Upper lobe of right lung (tissue), 1 donor: ENCODE data around the gene CAV2. TPM values are rescaled to one million over a fixed set of nuclear protein-coding genes. Genes with fewer than 3 reads are reported as not detected.

Experiments used
- ATAC-seq: fragments of 200-7000 bp; cut with Tn5 transposase; one replicate; pipeline ENCODE4 v1.9.1; 2020; ENCODE audit warnings: mild to moderate bottlenecking, moderate library complexity
- DNase-seq: peaks from one replicate; pipeline ENCODE4 v3.0.0-alpha.2; 2020
- H3K27ac ChIP-seq: fragments of 200-600 bp; one replicate; pipeline ENCODE4 v1.8.0; 2022
- H3K27me3 ChIP-seq: fragments of 200-600 bp; one replicate; pipeline ENCODE4 v1.8.0; 2022; ENCODE audit warnings: mild to moderate bottlenecking
- H3K36me3 ChIP-seq: fragments of 200-600 bp; one replicate; pipeline ENCODE4 v1.8.0; 2022
- H3K4me1 ChIP-seq: fragments of 200-600 bp; one replicate; pipeline ENCODE4 v1.8.0; 2022
- H3K4me3 ChIP-seq: fragments of 200-600 bp; one replicate; pipeline ENCODE4 v1.8.0; 2022; ENCODE audit warnings: mild to moderate bottlenecking
- H3K9me3 ChIP-seq: fragments of 200-600 bp; one replicate; pipeline ENCODE4 v1.8.0; 2022
- CTCF ChIP-seq: fragments of 200-600 bp; IDR thresholded peaks from one replicate; pipeline ENCODE4 v1.8.0; 2022; ENCODE audit warnings: antibody characterized with exemption
- intact Hi-C: fragments of 100-400 bp; cut with DNase I; formaldehyde crosslinking; loops from one replicate; pipeline ENCODE4 v1.11.0; 2022
- total RNA-seq: library from RNA; stranded (reverse); fragmentation: NEBNext Ultra II Directional; extraction: Animal tissue kit (Norgen Biotek cat#: 25700); gene quantifications from one replicate; pipeline ENCODE4 v1.2.1, GENCODE V29; 2021
- donor health status: DM: no; HTN: yes; CAD: no; lungs with severe emphysema.

CAV2 gene
- total RNA-seq, 1 donor from 2014 or later = 192 TPM

GRCh38 chr7:116455009-116455408 is 44.5 kb upstream of the CAV2 start:
- intact Hi-C loops = no loop called here
- H3K27ac ChIP-seq = no peak overlapping the region
- no peak for TF ChIP-seq CTCF
- no peaks in the 10 kb centered on the region for H3K9me3 ChIP-seq
- no peaks in the 10 kb centered on the region for H3K27me3 ChIP-seq
- no peak overlapping the region for H3K4me3 ChIP-seq
- no peaks in the 10 kb centered on the region for H3K36me3 ChIP-seq
- ATAC-seq (no peak), DNase-seq (no peak)
- no peaks in the 10 kb centered on the region for H3K4me1 ChIP-seq

- Histone ChIP-seq H3K9me3 (no peaks in the 10 kb centered on the region), H3K4me3 (no peak overlapping the region), H3K4me1 (no peaks in the 10 kb centered on the region), H3K36me3 (no peaks in the 10 kb centered on the region), H3K27me3 (no peaks in the 10 kb centered on the region), H3K27ac (no peak overlapping the region)
- ATAC-seq (no peak), DNase-seq (no peak)
- intact Hi-C loops = no loop called here
- no peak for TF ChIP-seq CTCF
Observed at GRCh38 chr7:116455499-116455898, 44.0 kb upstream of the CAV2 start.

GRCh38 chr7:116461500-116461899 is 38.0 kb upstream of the CAV2 start:
- Histone ChIP-seq H3K9me3 (no peaks in the 10 kb centered on the region), H3K27me3 (no peaks in the 10 kb centered on the region), H3K4me1 (no peaks in the 10 kb centered on the region), H3K4me3 (no peak overlapping the region), H3K36me3 (no peaks in the 10 kb centered on the region), H3K27ac (no peak overlapping the region)
- intact Hi-C loops = no loop called here
- no peak for ATAC-seq
- no peak for TF ChIP-seq CTCF
- DNase-seq = no peak

- no peak for TF ChIP-seq CTCF
- ATAC-seq (no peak), DNase-seq (no peak)
- H3K27me3 ChIP-seq = no peaks in the 10 kb centered on the region
- no peaks in the 10 kb centered on the region for H3K9me3 ChIP-seq
- intact Hi-C loops = no loop called here
- H3K4me1 ChIP-seq = peaks cover 5% of the 10 kb centered on the region
- no peaks in the 10 kb centered on the region for H3K36me3 ChIP-seq
- no peak overlapping the region for H3K27ac ChIP-seq
- no peak overlapping the region for H3K4me3 ChIP-seq
Observed at GRCh38 chr7:116463956-116464355, 35.6 kb upstream of the CAV2 start.

GRCh38 chr7:116464375-116464774 is 35.2 kb upstream of the CAV2 start:
- DNase-seq = no peak
- Histone ChIP-seq H3K9me3 (no peaks in the 10 kb centered on the region), H3K36me3 (no peaks in the 10 kb centered on the region), H3K4me3 (no peak overlapping the region), H3K27me3 (no peaks in the 10 kb centered on the region), H3K4me1 (peaks cover 5% of the 10 kb centered on the region), H3K27ac (no peak overlapping the region)
- no peak for TF ChIP-seq CTCF
- intact Hi-C loops = no loop called here
- ATAC-seq = no peak

GRCh38 chr7:116465125-116465524 is 34.4 kb upstream of the CAV2 start:
- no peaks in the 10 kb centered on the region for H3K27me3 ChIP-seq
- no peak overlapping the region for H3K4me3 ChIP-seq
- intact Hi-C loops = no loop called here
- no peaks in the 10 kb centered on the region for H3K9me3 ChIP-seq
- no peak overlapping the region for H3K27ac ChIP-seq
- no peak for TF ChIP-seq CTCF
- no peaks in the 10 kb centered on the region for H3K36me3 ChIP-seq
- peaks cover 5% of the 10 kb centered on the region for H3K4me1 ChIP-seq
- no peak for ATAC-seq
- no peak for DNase-seq
